Mesenteric fat pad (tissue), 1 donor: Measurements from ENCODE around the gene CIAPIN1. TPM values are rescaled to one million over a fixed set of nuclear protein-coding genes. Genes with fewer than 3 reads are reported as not detected.
"Not testable (repeated sequence)": the region's sequence is repeated elsewhere in the genome, so short reads cannot be mapped to it uniquely, and the experiment has no call there.

Experiments
- DNase-seq: peaks from one replicate; pipeline ENCODE4 v3.0.0-alpha.2; 2020; ENCODE audit warnings: low spot score
- total RNA-seq: library from RNA; stranded (reverse); fragmentation: NEBNext Ultra II Directional; extraction: Animal tissue kit (Norgen Biotek cat#: 25700); gene quantifications from one replicate; pipeline ENCODE4 v1.2.1, GENCODE V29; 2021
- donor health status: DM: yes; HTN: yes; CAD: no.

Gene CIAPIN1
- total RNA-seq, 1 donor from 2014 or later: 53.6 TPM

DNA sequence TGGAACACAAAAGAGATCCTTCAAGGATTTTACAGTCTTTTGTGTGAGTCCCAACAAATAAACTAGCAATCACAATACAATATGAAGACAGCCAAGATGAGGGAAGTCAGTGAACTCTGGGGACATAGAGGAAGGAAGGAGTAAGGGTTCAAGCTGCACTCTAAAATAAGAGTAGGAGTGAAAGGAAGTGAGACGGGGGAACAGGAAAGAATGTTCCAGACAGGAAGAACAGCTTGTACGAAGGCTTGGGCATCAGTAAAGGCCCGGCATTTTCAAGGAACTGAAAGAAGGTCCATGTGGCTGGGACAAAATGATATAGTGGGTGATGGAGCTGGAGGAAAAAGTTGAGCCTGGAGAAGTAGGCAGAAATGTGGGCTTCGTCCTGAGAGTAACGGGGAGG, 38.1 kb downstream of the CIAPIN1 start:
- no peak for DNase-seq

DNA sequence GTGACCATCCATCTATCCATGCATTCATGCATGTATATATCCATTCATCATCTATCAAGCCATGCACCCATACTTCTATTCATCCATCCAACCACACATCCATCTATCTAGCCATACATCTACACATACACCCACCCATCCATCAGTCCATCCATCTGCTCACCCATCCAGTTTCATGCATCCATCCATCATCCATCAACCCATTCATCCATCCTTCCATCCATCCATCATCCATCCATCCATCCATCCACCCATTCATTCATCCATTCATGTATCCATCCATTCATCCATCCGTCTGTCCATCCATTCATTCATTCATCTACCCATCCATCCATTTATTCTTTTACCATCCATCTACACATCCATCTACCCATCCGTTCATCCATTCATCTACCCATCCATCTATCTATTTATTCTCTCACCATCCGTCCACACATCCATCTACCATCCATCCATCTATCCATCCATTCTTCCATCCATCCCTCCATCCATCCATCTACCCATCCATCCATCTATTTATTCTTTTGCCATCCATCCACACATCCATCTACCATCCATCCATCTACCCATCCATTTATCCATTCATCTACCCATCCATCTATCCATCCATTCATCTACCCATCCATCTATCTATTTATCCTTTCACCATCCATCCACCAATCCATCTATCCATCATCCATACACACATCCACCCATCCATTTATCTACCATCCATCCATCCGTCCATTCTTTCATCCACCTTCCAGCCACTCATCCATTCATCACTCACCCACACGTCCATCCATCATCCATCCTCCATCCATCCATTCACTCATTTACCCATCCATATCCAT, 39.4 kb downstream of the CIAPIN1 start:
- DNase-seq: no peak

DNA sequence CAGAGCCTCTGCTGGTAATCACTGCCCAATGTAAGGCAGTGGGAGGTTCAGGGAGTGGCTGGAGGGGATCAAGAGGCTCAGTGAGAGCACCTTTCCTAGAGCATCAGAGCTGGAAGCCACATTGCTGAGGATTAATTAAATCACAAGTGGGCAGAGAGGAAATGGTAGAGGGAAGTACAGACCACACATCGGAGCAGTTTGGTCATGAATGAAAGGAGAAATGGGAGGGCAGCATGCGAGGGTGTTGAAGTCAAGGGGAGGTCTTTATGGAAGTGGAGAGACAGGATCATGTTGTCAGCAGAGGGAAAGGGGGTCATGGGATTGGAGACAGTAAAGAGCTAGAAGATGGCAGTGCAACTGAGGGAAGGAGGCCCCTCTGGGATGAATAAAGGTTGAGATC, 40.3 kb downstream of the CIAPIN1 start:
- no peak for DNase-seq

DNA sequence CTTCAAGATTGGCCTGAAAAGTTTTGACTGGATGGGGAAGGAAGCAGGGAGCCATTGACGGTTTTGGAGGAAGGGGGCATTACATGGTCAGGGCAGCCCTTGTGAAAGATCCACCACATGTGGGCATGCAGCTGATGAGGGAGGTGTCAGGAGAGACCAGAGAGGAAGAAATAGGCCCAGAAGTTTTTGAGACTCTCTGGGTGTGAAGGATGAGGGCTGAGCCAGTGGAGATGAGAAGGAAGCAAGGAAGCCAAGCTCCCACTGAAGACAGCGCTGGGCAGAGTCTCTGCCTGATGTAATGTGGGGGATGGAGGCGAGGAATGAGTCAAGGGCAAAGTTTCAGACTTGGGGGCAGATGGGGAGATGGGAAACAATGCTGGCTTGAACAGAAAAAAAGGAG, 42.1 kb downstream of the CIAPIN1 start:
- DNase-seq: no peak

- DNase-seq: no peak
Measured at GRCh38 chr16:57403965-57404817, 43.0 kb downstream of the CIAPIN1 start, which contains the start of gene CCL17. Gene CCL17 (plus strand): TSS chr16:57404767. CDS start chr16:57413933, 9,166 bp downstream.

DNA sequence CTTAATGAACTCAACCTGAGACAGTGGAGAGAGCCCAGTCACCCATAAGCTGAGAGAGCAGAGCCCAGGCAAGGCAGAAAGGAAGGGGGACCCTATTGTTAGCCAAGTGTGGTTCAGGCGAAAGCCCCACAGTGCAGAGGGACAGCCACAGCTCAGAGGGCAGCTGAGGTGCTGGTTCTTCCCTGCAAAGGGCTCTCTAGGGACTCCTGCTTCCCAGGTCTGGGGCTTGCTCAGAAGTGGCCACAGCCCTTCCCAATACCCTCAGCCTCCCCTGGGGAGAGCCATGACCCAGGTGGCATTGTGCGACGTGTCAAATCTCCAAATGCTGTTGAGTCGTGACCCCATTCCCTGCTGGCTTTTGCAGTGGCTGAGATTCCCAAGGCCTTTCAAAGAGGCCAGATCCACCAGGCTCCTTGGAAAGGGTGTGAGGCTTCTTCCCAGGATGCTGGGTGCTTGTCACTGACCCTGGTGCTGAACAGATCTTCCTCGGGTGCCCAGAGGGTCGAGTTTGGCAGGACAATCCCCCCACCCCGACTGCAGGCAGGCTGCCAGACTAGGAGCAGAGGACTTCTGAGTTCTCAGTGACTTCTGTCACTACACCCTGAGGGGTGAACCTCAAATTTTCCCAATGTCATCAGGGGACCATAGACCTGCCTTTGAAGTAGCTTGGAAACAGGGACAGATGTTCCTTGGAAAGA, 45.1 kb downstream of the CIAPIN1 start:
- no peak for DNase-seq

DNA sequence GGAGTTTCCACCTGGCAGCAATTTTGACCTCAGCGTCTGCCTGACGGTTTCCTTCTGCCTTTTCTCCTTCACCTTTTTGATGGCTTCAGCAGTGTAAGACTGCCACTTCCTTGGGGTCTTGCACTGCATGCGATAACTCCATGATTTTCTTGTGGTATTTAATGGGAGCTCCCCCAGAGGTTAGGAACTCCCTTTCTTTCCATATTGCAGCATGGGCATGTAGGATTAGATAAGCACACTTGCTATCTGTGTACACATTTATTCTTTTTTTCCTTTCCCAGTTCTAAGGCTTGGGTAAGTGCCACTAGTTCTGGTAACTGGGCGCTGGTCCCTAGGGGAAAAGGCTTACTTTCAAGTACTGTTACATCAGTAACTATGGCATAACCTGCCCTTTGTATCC, 49.7 kb downstream of the CIAPIN1 start:
- DNase-seq: not testable (repeated sequence)

DNA sequence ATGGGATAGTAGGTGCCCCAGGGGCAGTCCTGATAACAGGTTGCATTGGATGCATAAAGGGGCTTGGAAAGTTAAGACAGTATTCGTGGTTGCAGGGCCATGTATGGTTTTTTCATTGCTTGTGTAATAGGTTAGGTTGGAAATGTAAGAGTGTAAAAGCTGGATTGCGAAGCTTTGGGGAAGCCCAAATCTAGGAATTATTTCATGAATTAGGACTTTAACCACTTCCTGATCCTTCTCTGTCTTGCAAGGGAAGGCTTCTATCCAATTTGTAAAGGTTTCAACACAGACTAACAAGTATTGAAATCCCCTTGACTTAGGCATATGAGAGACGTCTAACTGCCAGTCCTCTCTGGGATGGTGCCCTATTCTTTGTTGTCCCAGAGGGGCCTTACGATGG, 50.4 kb downstream of the CIAPIN1 start:
- no peak for DNase-seq

- DNase-seq: no peak
Measured at GRCh38 chr16:57395026-57395425, 52.2 kb downstream of the CIAPIN1 start.

GRCh38 chr16:57394444-57394843, 52.7 kb downstream of the CIAPIN1 start:
- DNase-seq: no peak

DNA sequence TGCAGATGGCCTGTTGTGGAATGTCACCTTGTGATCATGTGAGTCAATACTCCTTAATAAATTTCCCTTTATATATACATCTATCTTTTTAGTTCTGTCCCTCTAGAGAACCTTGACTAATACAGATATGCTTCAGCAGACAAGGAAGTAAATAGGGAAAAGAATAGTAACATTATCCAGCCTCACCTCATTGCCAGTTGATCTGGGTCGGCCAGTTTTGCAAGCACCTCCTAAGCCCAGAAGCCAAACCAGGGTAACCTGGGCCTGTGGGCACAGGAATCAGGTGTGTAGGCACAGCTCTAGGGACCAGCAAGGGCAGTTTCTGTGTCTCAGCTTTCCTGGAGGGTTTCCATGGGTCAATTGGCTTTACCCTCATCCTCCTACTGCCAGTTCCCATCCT, 54.5 kb downstream of the CIAPIN1 start:
- no peak for DNase-seq

- DNase-seq: no peak
Measured at GRCh38 chr16:57391708-57392107, 55.5 kb downstream of the CIAPIN1 start.

GRCh38 chr16:57391300-57391699, 55.9 kb downstream of the CIAPIN1 start:
- no peak for DNase-seq

DNA sequence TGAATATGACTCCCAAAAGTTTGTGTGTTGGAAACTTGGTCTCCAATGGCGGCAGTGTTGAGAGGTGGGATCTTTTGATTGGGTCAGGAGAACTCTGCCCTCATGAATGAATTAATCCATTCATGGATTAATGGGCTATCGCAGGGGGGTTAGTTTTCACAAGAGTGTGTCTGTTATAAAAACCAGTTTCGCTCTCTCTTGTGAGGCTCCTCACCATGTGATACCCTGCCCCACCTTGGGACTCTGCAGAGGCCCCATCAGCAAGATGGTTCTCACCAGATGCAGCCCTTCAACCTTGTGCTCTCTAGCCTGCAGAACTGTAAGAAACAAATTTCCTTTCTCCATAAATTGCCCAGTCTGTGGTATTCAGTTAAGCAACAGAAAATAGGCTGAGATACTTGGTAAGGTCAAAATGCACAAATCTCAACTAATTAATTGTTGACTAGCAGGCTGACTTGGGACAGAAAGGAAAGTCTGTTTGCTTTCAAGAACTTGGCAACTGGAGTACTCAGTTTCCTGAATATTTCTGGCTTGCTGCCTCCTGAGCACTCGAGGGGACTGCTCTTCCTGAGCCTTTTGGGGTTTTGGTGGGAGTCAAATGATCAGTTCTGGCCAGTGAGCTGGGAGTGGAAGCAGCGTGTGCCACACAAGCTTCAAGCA, 56.4 kb downstream of the CIAPIN1 start:
- no peak for DNase-seq

DNA sequence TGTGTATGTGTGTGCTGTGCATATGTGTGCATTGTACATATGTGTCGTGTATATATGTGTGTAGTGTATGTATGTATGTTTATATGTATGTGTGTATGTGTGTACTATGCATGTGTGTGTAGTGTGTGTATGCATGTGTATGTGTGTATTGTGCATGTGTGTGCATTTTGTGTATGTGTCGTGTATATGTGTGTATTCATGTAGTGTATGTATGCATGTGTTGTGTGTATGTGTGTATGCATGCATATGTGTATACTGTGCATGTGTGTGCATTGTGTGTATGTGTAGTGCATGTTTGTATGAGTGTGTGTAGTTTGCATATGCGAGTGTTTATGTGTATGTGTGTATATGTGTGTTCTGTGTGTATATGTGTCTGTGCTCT, 58.1 kb downstream of the CIAPIN1 start:
- DNase-seq: no peak

GRCh38 chr16:57388359-57389086, 58.7 kb downstream of the CIAPIN1 start:
- DNase-seq: no peak

DNA sequence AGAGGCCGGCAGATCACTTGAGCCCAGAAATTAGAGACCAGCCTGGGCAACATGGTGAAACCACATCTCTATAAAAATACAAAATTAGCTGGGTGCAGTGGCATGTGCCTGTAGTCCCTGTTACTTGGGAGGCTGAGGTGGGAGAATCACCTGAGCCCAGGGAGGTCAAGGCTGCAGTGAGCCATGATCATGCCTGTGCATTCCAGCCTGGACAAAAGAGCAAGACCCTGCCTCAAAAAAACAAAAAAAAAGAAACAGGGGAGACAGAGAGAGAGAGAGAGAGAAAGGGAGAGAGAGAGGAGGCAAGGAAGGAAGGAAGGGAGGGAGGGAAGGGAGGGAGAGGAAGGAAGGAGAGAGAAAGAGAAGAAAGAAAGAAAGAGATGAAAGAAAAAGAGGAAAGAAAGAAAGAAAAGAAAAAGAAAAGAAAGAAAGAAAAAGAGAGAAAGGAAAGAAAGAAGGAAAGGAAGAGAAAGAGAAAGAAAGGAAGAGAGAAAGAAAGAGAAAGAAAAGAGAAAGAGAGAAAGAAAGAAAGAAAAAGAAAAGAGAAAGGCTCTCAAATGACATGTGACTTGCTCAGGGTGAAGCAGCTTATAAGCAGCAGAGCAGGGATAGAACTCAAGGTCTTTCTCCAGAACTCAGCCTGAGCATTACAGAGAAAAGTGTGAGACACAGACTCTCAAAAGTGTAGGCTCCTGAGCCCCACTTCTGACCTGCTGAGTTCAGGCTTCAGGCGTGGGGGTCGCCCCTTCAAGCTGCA, 59.4 kb downstream of the CIAPIN1 start:
- DNase-seq: no peak

DNA sequence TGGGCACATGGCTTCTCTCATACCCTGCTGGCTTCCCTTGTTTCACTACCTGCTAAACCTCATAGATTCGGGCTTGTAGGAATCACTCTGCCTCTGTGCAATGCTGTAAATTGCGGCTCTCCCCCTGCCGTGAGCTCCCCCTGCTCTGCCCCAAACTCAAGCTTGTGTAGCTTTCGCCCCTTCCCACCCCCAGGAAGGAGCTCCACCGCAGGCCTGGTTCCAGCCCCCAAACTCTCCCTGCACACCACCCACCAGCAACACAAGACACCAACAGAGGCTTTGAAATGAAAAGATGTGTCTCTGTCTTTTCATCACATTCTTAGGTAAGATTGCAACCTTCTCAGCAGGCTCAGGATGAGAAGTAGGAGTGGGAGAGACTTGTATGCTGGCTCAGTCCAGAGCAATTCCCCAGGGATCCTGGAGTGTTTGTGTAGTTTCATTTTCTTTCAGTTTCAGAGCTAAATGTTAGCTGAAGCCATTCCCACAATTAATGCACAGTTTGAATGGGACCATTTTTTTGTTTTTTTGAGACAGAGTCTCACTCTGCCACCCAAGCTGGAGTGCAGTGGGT, 60.7 kb downstream of the CIAPIN1 start:
- DNase-seq: no peak

DNA sequence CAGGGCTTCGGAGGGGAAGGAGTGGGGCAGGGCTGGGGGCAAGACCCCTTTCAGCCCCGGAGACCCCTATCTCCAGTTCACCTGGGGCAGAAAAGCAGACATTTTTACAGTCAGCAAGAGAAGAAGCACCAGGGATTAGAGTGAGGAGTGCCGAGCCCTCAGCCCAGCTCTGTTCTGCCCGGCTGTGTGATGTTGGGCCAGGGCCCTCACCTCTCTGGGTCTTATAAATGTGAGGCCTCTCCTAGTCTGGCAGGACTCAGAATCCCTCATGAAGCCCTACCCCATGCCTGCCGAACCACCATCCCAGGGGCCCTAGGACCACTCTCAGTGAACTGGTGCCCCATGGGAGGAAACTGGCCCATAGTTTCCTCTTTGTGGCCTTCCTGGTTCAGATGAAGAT, 62.1 kb downstream of the CIAPIN1 start:
- no peak for DNase-seq
